GM19025 (cell line): ENCODE measurements around the gene SPACDR.
"Not testable (repeated sequence)": the region's sequence is repeated elsewhere in the genome, so short reads cannot be mapped to it uniquely, and the experiment has no call there.

ENCODE experiments used
- ATAC-seq: cut with Tn5 transposase; IDR thresholded peaks from one replicate; pipeline ENCODE4 v1.9.1; 2021; ENCODE audit warnings: mild to moderate bottlenecking, low read depth, moderate library complexity; ENCODE audit not compliant: unreplicated experiment

The SPACDR gene, protein sequence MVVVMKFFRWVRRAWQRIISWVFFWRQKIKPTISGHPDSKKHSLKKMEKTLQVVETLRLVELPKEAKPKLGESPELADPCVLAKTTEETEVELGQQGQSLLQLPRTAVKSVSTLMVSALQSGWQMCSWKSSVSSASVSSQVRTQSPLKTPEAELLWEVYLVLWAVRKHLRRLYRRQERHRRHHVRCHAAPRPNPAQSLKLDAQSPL

DNA sequence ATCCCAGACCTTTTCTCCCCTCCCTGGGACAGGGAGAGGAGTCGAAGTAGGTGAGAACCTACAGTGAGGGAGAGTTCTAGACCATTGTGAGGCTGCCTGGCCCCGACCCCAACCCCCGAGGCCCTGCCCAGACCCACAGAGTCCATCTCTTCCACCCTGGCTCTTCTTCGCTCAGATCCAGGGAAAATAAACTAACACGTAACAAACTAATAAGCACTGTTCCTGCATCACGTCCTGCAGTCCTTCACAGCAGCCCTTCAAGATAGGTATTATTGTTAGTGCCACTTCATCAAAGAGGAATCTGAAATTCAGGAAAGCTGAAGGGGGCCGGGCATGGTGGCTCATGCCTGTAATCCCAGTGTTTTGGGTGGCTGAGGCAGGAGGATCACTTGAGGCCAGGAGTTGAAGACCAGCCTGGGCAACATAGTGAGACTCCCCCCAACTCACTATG is at the start of gene SPACDR:
Gene SPACDR (minus strand): TSS at position 51 of the 451 bp plus-strand sequence. CDS start 235 bp downstream, outside the sequence.
- ATAC-seq: no peak

DNA sequence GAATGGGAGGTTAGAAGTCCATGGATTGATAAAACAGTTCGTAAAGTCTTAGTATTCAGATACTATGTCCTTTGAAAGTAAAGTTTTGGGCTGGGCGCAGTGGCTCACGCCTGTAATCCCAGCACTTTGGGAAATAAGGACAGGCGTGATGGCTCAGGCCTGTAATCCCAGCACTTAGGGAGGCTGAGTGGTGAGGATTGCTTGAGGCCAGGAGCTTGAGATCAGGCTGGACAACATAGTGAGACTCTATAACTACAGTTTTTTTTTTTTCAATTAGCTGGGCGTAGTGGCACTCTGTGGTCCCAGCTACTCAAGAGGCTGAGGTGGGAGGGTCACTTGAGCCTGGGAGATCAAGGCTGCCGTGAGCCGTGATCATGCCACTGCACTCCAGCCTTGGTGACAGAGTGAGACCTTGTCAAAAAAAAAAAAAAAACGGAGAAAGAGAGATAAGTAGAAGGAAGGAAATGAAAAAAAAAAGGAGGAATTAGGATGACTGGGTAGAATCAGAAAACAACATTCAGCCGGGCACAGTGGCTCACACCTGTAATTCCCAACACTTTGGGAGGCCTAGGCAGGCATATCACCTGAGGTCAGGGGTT is 49.3 kb upstream of the SPACDR start:
- no peak for ATAC-seq

DNA sequence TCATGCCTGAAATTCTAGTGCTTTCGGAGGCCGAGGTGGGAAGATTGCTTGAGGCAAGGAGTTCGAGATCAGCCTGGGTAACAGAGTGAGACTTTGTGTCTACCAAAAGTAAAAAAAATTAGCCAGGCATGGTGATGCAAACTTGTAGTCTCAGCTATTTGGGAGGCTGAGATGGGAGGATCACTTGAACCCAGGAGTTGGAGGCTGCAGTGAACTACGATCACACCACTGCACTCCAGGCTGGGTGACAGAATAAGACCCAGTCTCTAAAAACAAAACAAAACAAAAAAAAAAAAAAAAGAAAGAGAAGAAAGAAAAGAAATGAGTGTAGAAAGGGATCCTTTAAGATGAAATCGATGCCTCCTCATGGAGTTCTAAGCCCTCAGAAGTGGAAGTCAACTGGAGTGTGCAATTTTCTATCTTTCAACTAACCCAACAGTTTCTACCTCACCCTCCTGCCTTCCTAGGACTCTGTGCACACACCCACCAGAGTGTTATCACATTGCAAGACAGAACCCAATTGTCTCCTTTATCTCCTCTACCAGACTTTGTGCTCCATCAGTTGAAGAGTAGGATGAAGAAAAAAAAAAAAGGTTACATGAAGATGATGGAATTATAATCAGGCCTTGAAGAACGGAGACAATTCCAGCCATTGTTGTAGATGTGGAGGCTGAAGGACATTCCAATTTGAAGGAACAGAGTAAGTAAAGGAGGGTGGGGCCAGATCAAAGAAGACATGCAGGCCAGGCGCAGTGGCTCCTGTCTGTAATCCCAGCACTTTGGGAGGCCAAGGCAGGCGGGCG is 46.6 kb upstream of the SPACDR start:
- no peak for ATAC-seq

DNA sequence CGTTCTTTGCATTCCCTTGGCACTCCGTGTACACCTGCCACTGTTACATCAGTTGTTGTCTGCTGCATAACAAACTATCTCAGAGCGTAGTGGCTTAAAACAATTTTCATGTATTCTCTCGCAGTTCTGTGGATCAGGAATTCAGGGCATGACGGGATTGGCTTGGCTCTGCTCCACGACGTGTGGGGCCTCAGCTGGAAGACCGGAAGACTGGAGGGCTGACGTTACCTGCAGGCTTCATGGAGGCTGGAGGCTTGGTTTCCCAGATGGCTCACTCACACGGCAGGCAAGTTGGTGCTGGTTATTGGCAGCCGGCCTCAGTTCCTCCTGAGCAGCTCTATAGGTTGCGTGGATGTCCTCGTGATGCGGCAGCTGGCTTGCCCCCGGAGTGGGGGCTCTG is 45.2 kb upstream of the SPACDR start:
- no peak for ATAC-seq

DNA sequence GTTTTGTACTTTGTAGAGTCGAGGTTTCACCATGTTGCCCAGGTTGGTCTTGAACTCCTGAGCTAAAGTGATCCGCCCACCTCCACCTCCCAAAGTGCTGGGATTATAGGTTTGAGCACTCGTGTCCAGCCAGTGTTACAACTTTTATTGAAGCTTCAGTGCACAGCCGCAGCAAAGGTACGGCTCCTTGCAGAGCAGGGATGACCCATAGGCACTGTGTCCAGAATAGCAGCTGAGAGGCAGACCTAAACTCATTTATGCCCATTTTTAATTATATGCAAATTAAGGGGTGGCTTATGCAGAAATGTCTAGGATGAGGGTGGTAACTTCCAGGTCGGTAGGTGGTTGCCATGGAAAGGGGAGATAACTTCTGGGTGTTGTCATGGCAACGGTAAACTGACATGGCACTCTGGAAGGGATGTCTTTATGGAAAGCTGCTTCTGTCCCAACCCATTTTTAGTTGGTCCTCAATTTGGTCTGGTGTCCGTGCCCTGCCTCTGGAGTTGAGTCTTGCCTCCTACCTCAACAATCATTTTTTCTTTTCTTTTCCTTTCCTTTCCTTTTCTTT is 42.4 kb upstream of the SPACDR start:
- ATAC-seq: no peak

DNA sequence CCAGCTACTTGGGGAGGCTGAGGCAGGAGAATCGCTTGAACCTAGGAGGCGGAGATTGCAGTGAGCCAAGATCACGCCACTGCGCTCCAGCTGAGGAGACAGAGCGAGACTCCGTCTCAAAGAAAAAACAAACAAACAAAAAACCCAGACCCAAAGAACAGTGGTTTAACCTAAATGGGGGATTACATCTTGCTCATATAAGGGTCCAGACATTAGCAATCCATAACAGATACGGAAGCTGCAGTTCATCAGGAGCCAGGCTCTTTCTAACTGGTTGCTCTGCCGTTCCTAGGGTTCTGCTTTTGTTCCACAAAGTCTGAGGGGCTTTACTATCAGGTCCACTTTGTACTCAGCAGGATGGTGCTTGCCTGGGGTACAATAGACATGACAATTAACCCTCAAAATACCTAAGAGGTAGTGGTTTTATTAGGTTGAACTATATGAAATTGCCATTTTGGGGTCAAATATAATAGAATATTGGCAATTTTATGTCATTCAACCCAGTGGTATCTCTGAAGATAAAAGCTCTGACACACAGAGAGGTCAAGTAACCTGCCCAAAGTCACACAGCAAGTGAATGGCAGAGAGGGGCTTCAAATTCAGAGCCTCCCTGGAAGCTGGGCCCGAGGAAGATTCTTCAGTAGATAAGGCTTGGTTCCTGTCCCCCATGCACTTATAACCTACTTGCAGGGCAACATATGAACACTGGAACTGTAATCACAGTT is 41.0 kb upstream of the SPACDR start:
- no peak for ATAC-seq

DNA sequence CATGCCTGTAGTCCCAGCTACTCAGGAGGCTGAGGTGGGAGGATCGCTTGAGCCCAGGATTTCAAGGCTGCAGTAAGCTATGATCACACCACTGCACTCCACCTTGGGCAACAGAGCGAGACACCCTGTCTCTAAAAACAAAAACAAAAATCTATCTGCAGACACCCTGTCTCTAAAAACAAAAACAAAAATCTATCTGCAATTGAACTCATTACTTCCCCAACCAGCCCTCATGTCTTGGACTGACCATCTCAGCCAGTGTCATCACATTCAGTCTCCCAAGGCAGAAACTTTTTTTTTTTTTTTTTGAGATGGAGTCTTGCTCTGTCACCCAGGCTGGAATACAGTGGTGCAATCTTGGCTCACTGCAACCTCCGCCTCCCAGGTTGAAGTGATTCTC is 40.0 kb upstream of the SPACDR start:
- not testable (repeated sequence) for ATAC-seq

DNA sequence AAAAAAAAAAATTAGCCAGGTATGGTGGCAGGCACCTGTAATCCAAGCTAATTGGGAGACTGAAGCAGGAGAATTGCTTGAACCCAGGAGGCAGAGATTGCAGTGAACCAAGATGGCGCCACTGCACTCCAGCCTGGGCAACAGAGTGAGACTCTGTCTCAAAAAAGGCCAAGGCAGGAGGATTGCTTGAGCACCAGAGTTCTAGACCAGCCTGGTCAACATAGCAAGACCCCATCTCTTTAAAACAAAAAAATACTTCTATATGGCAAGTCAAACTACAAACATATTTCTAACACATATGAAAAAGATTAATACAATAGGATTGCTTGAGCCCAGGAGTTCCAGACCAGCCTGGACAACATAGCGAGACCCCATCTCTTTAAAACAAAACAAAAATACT is 36.7 kb upstream of the SPACDR start:
- ATAC-seq: not testable (repeated sequence)

DNA sequence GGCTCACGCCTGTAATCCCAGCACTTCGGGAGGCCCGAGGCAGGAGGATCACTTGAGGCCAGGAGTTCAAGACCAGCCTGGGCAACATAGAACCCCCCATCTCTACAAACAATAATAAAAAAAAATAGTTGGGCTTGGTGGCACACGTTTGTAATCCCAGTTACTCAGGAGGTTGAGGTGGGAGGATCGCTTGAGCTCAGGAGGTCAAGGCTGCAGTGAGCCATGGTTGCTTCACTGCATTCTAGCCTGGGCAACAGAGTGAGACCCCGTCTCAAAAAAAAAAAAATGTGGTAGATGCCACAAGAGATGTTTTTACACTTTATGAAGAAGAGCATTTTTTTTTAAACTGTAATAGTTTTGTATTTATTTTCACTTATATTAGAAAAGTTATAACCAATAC is 32.4 kb upstream of the SPACDR start:
- ATAC-seq: no peak

DNA sequence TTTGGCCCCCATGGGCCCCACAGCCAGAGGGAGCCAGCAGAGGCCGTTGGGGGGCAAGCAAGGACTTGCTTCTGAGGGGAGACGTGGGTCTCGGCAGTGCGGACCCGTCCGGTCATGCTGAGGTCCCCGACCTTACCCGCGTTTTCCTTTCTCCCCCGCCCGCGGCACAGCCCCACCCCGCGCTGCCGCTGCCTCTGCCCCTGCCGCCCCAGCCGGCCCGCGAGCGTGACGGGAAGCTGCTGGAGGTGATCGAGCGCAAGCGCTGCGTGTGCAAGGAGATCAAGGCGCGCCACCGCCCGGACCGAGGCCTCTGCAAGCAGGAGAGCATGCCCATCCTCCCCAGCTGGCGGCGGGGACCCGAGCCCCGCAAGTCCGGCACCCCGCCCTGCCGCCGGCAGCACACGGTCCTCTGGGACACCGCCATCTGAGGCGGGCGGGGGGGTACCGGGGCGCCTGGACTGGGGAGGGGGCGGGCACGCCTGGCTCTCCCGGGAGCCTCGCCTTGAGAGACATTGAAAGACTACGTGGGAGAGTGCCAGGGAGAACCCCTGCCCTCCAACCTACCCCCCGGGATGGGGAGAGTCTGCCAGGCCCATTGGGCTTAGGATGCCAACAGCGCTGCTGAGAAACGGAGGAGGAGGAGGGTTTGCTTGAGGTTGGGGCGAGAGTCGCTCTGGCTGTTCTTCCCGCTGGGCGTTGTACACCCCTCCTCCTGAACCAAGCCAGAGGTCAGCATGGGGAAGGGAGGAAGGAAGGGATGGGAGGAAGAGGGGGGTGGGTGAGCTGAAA is 29.6 kb upstream of the SPACDR start:
- no peak for ATAC-seq

DNA sequence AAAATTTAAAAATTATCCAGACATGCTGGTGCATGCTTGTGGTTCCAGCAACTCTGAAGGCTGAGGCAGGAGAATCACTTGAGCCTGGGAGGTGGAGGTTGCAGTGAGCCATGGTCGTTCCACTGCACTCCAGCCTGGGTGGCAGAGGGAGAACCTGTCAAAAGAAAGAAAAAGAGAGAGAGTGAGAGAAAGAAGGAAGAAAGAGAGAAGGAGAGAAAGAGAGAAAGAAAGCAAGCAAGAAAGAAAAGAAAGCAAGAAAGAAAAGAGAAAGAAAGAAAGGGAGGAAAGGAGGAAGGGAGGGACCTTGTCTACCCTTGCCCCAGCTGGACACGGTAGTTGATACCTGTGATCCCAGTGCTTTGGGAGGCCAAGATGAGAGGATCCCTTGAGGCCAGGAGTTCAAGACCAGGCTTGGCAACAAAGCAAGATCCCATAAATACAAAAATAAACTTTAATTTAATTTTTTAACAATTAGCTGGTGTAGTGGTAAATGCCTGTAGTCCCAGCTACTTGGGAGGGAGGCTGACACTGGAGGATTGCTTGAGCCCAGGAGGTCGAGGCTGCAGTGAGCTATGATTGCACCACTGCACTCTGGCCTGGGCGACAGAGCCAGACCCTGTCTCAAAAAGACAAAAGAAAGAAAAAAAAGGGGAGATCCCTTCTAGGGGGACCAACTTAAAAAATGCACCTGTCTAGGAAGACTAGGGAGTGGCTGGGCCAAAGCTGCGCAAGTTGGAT is 28.8 kb upstream of the SPACDR start:
- no peak for ATAC-seq

DNA sequence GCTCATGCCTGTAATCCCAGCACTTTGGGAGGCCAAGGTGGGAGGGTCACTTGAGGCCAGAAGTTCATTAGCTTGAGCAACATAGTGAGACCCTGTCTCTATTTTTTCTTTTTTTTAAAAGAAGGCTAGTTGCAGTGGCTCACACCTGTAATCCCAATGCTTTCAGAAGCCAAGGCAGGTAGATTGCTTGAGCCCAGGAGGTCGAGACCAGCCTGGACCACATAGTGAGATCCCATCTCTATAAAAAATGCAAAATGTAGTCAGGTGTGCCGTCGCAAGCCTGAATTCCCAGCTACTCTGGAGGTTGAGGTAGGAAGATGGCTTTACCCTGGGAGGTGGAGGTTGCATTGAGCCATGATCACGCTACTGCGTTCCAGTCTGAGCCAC is 27.1 kb upstream of the SPACDR start:
- ATAC-seq: no peak

DNA sequence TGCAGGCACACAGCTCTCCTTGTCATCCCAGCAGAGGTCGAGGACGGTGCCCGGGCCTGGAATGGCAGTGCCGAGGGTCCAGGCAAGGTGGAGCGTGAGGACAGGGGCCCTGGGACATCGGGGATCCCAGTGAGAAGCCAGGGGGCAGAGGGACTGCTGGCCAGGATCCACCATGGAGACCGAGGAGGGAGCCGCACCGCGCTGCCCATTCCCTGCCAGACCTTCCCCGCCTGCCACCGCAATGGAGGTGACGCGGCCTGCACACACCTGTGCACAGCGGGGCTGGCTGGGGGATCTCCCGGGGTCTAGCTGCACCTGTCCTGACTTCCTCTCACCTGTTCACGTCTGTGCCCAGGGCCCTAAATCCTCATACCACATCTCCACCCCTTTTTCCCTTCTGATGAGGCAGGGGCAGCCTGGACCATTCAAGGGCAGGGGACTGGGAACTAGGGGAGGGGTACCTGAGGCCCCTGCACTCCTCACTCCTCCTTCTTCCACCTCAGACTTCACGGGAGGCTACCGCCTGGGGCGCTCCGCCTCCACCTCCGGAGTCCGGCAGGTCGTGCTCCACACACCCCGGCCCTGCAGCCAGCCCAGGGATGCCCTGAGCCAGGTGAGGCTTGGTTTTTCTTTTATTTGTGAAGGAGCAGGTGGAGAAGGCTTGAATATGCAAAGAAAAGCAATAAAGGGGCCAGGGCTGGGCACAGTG is 26.6 kb upstream of the SPACDR start:
- no peak for ATAC-seq

DNA sequence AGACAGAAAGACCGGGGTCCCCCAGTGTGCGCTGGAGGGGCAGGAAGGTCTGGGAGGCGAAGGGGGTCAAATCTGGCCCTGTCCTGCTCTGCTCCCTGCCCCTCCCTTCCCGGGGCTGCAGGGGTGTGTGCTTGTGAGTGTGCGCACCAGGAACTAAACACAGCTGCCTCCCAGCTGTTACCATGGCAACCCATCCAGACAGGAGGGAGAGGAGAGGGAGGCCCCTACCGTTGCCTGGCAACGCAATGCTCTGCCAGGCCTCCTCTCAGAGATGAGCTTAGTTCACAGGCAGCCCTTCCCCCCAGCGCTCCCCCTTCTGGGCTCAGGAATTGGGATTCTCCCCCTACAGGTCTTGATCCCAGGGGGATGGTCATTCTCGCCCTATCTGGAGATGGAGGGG is 25.8 kb upstream of the SPACDR start:
- no peak for ATAC-seq

DNA sequence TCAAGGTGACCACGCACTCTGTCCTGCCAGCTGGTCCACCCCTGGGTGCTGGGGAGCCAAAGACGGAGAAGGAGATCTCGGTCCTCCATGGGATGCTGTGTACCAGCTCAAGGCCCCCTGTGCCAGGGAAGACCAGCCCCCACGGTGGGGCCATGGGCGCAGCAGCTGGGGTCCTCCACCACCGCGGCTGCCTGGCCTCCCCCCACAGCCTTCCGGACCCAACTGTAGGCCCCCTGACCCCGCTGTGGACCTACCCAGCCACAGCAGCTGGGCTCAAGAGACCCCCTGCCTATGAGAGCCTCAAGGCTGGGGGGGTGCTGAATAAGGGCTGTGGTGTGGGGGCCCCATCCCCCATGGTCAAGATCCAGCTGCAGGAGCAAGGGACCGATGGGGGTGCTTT is 25.1 kb upstream of the SPACDR start:
- ATAC-seq: no peak

DNA sequence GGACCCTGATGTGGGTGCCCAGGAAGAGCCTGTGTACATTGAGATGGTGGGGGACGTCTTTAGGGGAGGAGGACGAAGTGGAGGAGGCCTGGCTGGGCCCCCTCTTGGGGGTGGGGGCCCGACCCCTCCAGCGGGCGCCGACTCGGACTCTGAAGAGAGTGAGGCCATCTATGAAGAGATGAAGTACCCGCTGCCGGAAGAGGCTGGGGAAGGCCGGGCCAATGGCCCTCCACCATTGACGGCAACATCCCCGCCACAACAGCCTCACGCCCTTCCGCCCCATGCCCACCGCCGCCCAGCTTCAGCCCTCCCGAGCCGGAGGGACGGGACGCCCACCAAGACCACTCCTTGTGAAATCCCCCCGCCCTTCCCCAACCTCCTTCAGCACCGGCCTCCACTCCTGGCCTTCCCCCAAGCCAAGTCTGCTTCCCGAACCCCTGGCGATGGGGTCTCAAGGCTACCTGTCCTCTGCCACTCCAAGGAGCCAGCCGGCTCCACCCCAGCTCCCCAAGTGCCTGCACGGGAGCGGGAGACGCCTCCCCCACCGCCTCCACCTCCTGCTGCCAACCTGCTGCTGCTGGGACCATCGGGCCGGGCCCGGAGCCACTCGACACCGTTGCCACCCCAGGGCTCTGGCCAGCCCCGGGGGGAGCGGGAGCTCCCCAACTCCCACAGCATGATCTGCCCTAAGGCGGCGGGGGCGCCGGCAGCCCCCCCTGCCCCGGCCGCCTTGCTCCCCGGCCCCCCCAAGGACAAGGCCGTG is 24.5 kb upstream of the SPACDR start:
- no peak for ATAC-seq

DNA sequence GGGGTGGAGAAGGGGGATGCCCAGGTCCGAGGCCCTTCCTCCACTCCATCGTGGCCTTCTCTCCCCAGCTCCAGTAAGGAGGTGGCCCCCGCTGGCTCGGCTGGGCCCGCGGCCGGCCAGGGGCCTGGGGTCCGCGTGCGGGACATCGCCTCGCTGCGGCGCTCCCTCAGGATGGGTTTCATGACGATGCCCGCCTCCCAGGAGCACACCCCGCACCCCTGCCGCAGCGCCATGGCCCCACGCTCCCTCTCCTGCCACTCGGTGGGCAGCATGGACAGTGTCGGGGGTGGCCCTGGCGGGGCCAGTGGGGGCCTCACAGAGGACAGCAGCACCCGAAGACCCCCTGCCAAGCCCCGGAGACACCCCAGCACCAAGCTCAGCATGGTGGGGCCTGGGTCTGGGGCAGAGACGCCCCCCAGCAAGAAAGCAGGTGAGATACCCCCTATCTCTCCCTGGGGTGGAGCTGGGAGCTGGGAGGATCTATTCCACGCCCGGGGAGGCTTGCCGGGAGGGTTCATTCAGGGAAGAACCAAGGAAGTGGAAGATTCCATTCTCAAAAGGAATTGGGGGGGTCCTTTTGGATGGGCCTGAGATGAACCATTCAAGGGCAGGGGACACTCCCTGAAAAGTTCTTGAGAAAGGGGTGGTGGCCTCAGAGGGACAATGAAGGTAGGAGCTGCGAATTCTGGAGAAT is 22.8 kb upstream of the SPACDR start:
- no peak for ATAC-seq
